Neural cell (in vitro differentiated cells): ENCODE data around the gene ENDOV. TPM values are rescaled to one million over a fixed set of nuclear protein-coding genes. Genes with fewer than 3 reads are reported as not detected.

Experiments
- H2AFZ ChIP-seq: fragments of 200-600, 300-800 bp; sonication (generic), shearing (Covaris generic); 2 replicates; pipeline ENCODE4 v1.6.0; 2014; ENCODE audit warnings: low read depth, mild to moderate bottlenecking, antibody characterized with exemption, low read length, moderate library complexity
- H3F3A ChIP-seq: fragments of 200-600 bp; shearing (Covaris generic); 2 replicates; pipeline ENCODE4 v1.6.1; 2016; ENCODE audit warnings: mild to moderate bottlenecking, moderate library complexity, mixed read lengths, antibody characterized with exemption, low read length; ENCODE audit not compliant: insufficient read depth, poor library complexity, severe bottlenecking
- H3K27ac ChIP-seq: fragments of 200-600, 300-800 bp; sonication (generic), shearing (Covaris generic); 2 replicates; pipeline ENCODE4 v1.5.1; 2014; ENCODE audit warnings: mild to moderate bottlenecking, low read length, moderate library complexity
- H3K27me3 ChIP-seq: fragments of 300-800, 200-600 bp; sonication (generic), shearing (Covaris generic); 2 replicates; pipeline ENCODE4 v1.6.0; 2014; ENCODE audit warnings: mild to moderate bottlenecking, low read depth, low read length, moderate library complexity; ENCODE audit not compliant: insufficient read depth
- H3K36me3 ChIP-seq: fragments of 300-800, 200-600 bp; sonication (generic), shearing (Covaris generic); 2 replicates; pipeline ENCODE4 v1.5.1; 2014; ENCODE audit warnings: mild to moderate bottlenecking, antibody characterized with exemption, low read length, moderate library complexity; ENCODE audit not compliant: insufficient read depth
- H3K4me2 ChIP-seq: fragments of 300-800, 200-600 bp; sonication (generic), shearing (Covaris generic); 2 replicates; pipeline ENCODE4 v1.6.0; 2014; ENCODE audit warnings: mild to moderate bottlenecking, low read length
- H3K4me3 ChIP-seq: fragments of 300-800, 200-600 bp; sonication (generic), shearing (Covaris generic); 2 replicates; pipeline ENCODE4 v1.5.1; 2014; ENCODE audit warnings: mild to moderate bottlenecking, low read length, moderate library complexity
- H3K79me2 ChIP-seq: fragments of 200-600 bp; shearing (Covaris generic); replicated peaks from 2 replicates; pipeline ENCODE4 v1.6.0; 2014; ENCODE audit warnings: mild to moderate bottlenecking, low read length, moderate library complexity; ENCODE audit not compliant: insufficient read depth
- H3K9ac ChIP-seq: fragments of 300-800, 200-600 bp; sonication (generic), shearing (Covaris generic); 2 replicates; pipeline ENCODE4 v1.6.1; 2016; ENCODE audit warnings: mild to moderate bottlenecking, low read length, mixed read lengths
- H3K9me2 ChIP-seq: fragments of 200-600 bp; shearing (Covaris generic); 2 replicates; pipeline ENCODE4 v1.6.1; 2016; ENCODE audit warnings: mild to moderate bottlenecking, low read length, mixed read lengths; ENCODE audit not compliant: insufficient read depth
- H3K9me3 ChIP-seq: fragments of 200-600, 300-800 bp; sonication (generic), shearing (Covaris generic); 2 replicates; pipeline ENCODE4 v1.6.1; 2016; ENCODE audit warnings: mild to moderate bottlenecking, mixed run types, low read length, moderate library complexity, mixed read lengths
- H4K20me1 ChIP-seq: fragments of 200-600 bp; shearing (Covaris generic); 2 replicates; pipeline ENCODE4 v1.6.1; 2016; ENCODE audit warnings: mild to moderate bottlenecking, mixed run types; ENCODE audit not compliant: insufficient read depth
- EP300 ChIP-seq: fragments of 450-650 bp; conservative IDR thresholded peaks from 2 replicates; pipeline ENCODE4 v1.6.1; 2014; ENCODE audit warnings: antibody characterized with exemption, mild to moderate bottlenecking, moderate library complexity; ENCODE audit not compliant: poor library complexity, severe bottlenecking
- EZH2 ChIP-seq: fragments of 200-600, 300-800 bp; shearing (Covaris generic), sonication (generic); IDR thresholded peaks from 2 replicates; pipeline ENCODE4 v1.6.1; 2014; ENCODE audit warnings: antibody characterized with exemption, low read length, borderline replicate concordance, mild to moderate bottlenecking; ENCODE audit not compliant: insufficient read depth, poor library complexity, severe bottlenecking
- MXI1 ChIP-seq: fragments of 450-650 bp; conservative IDR thresholded peaks from 2 replicates; pipeline ENCODE4 v1.6.1; 2014; ENCODE audit warnings: antibody characterized with exemption, mild to moderate bottlenecking; ENCODE audit not compliant: poor library complexity, severe bottlenecking
- POLR2AphosphoS5 ChIP-seq: IDR thresholded peaks from 2 replicates; pipeline ENCODE4 v1.6.1; 2012
- RAD21 ChIP-seq: fragments of 450-650 bp; conservative IDR thresholded peaks from 2 replicates; pipeline ENCODE4 v1.6.1; 2014; ENCODE audit warnings: antibody characterized with exemption, mild to moderate bottlenecking, moderate library complexity
- REST ChIP-seq: IDR thresholded peaks from 2 replicates; pipeline ENCODE4 v1.6.1; 2012; ENCODE audit warnings: borderline replicate concordance
- SMC3 ChIP-seq: fragments of 450-650 bp; conservative IDR thresholded peaks from 2 replicates; pipeline ENCODE4 v1.6.1; 2014; ENCODE audit warnings: antibody characterized with exemption, mild to moderate bottlenecking, moderate library complexity; ENCODE audit not compliant: poor library complexity
- TAF1 ChIP-seq: IDR thresholded peaks from 2 replicates; pipeline ENCODE4 v1.6.1; 2012; ENCODE audit warnings: low read depth
- polyA plus RNA-seq: library from polyadenylated mRNA; depleted of rRNA; stranded (reverse); fragments of >200 nt; gene quantifications from 2 replicates; pipeline ENCODE4 v1.2.3, GENCODE V29; 2014
- TF ChIP-seq, protein P1 (sequence below): fragments of 450-650 bp; IDR thresholded peaks from 2 replicates; pipeline ENCODE4 v1.5.1; 2014; ENCODE audit warnings: antibody characterized with exemption, mild to moderate bottlenecking, moderate library complexity; ENCODE audit not compliant: poor library complexity, severe bottlenecking

Gene ENDOV
- polyA plus RNA-seq, 1 donor from 2014 or later = 31.2 TPM

DNA sequence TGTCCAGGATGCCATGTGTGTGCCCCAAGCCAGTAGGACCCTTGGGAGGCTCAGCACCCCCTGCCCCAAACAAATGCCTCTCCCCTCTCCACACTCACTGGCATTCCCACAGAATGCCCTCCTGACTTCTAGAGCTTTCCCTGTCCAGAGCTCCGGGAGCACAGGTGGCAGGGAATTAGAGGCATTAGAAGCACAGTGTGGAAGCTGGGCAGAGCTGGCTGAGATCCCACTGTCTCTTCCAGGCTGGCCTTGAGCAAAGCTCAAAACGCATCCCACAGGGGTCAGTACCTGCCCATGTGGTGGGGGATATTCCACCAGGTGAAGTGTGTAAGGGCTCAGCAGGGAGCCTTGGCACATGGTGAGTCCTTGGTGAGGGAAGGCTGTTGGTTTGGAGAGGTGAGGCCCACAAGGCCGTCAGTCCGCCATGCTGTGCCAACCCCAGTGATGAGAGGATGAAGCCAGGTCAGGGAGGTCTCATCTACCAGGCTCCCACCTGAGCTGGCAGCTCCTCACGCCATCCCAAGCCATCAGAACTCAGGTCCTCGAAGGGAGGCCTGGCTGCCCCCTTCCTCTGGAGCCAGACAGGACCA lies 18.1 kb downstream of the ENDOV start:
- Histone ChIP-seq H3K36me3 (no peaks in the 10 kb centered on the region), H3K4me3 (no peak overlapping the region), H3K9ac (no peak overlapping the region), H2AFZ (no peak overlapping the region), H3K27ac (no peak overlapping the region), H3K4me2 (no peak overlapping the region), H3K9me3 (no peaks in the 10 kb centered on the region), H3K27me3 (no peaks in the 10 kb centered on the region), H3K79me2 (no peaks in the 10 kb centered on the region), H4K20me1 (no peaks in the 10 kb centered on the region), H3K9me2 (no peaks in the 10 kb centered on the region), H3F3A (no peaks in the 10 kb centered on the region)
- TF ChIP-seq RAD21 (no peak), TAF1 (no peak), EZH2 (no peak), MXI1 (no peak), POLR2AphosphoS5 (no peak), REST (no peak), EP300 (no peak), SMC3 (no peak)
- TF ChIP-seq, protein P1, sequence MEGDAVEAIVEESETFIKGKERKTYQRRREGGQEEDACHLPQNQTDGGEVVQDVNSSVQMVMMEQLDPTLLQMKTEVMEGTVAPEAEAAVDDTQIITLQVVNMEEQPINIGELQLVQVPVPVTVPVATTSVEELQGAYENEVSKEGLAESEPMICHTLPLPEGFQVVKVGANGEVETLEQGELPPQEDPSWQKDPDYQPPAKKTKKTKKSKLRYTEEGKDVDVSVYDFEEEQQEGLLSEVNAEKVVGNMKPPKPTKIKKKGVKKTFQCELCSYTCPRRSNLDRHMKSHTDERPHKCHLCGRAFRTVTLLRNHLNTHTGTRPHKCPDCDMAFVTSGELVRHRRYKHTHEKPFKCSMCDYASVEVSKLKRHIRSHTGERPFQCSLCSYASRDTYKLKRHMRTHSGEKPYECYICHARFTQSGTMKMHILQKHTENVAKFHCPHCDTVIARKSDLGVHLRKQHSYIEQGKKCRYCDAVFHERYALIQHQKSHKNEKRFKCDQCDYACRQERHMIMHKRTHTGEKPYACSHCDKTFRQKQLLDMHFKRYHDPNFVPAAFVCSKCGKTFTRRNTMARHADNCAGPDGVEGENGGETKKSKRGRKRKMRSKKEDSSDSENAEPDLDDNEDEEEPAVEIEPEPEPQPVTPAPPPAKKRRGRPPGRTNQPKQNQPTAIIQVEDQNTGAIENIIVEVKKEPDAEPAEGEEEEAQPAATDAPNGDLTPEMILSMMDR = no peak

GRCh38 chr17:80433916-80434666 lies 19.1 kb downstream of the ENDOV start:
- Histone ChIP-seq H3K9me3 (no peaks in the 10 kb centered on the region), H2AFZ (no peak overlapping the region), H3K36me3 (no peaks in the 10 kb centered on the region), H3K4me2 (no peak overlapping the region), H3K79me2 (no peaks in the 10 kb centered on the region), H3K27ac (no peak overlapping the region), H3K4me3 (no peak overlapping the region), H3K27me3 (no peaks in the 10 kb centered on the region), H4K20me1 (no peaks in the 10 kb centered on the region), H3K9ac (no peak overlapping the region), H3F3A (no peaks in the 10 kb centered on the region), H3K9me2 (no peaks in the 10 kb centered on the region)
- no peak for TF ChIP-seq POLR2AphosphoS5
- no peak for TF ChIP-seq EZH2
